Hepatocyte (in vitro differentiated cells): ENCODE data around the gene LGALSL. TPM values are rescaled to one million over a fixed set of nuclear protein-coding genes. Genes with fewer than 3 reads are reported as not detected.

Experiments used
- DNase-seq: peaks from one replicate; pipeline ENCODE4 v3.0.0-alpha.2; 2016; ENCODE audit warnings: low spot score
- H2AFZ ChIP-seq: fragments of 200-600 bp; sonication (generic); 2 replicates; pipeline ENCODE4 v1.6.0; 2016; ENCODE audit warnings: antibody characterized with exemption, mild to moderate bottlenecking
- H3K27ac ChIP-seq: fragments of 200-600 bp; sonication (generic); 2 replicates; pipeline ENCODE4 v1.5.1; 2016; ENCODE audit warnings: mild to moderate bottlenecking
- H3K27me3 ChIP-seq: fragments of 200-600 bp; sonication (generic); 2 replicates; pipeline ENCODE4 v1.6.1; 2016
- H3K36me3 ChIP-seq: fragments of 200-600 bp; sonication (generic); replicated peaks from 2 replicates; pipeline ENCODE4 v1.5.1; 2016; ENCODE audit warnings: low read depth; ENCODE audit not compliant: insufficient read depth
- H3K4me1 ChIP-seq: fragments of 200-600 bp; sonication (generic); 2 replicates; pipeline ENCODE4 v1.5.1; 2016; ENCODE audit warnings: mild to moderate bottlenecking, moderate library complexity; ENCODE audit not compliant: insufficient read depth
- H3K4me2 ChIP-seq: fragments of 200-600 bp; sonication (generic); 2 replicates; pipeline ENCODE4 v1.6.0; 2016
- H3K4me3 ChIP-seq: fragments of 200-600 bp; sonication (generic); 2 replicates; pipeline ENCODE4 v1.5.1; 2016; ENCODE audit warnings: mild to moderate bottlenecking
- H3K79me2 ChIP-seq: fragments of 200-600 bp; sonication (generic); 2 replicates; pipeline ENCODE4 v1.6.0; 2017; ENCODE audit warnings: mild to moderate bottlenecking
- H3K9me2 ChIP-seq: fragments of 200-600 bp; sonication (generic); replicated peaks from 2 replicates; pipeline ENCODE4 v1.6.0; 2017; ENCODE audit warnings: mild to moderate bottlenecking; ENCODE audit not compliant: insufficient read depth
- H3K9me3 ChIP-seq: fragments of 200-600 bp; sonication (generic); 2 replicates; pipeline ENCODE4 v1.5.1; 2016; ENCODE audit warnings: low read depth, mild to moderate bottlenecking
- H4K20me1 ChIP-seq: fragments of 200-600 bp; sonication (generic); 2 replicates; pipeline ENCODE4 v1.6.0; 2016; ENCODE audit warnings: mild to moderate bottlenecking; ENCODE audit not compliant: insufficient read depth, poor library complexity, severe bottlenecking
- CTCF ChIP-seq: fragments of 200-600 bp; sonication (generic); IDR thresholded peaks from 2 replicates; pipeline ENCODE4 v1.5.1; 2016; ENCODE audit warnings: antibody characterized with exemption, mild to moderate bottlenecking; ENCODE audit not compliant: poor library complexity
- EZH2 ChIP-seq: fragments of 200-600 bp; sonication (generic); IDR thresholded peaks from 2 replicates; pipeline ENCODE4 v1.6.1; 2016; ENCODE audit warnings: antibody characterized with exemption, mild to moderate bottlenecking, borderline replicate concordance
- EZH2phosphoT487 ChIP-seq: fragments of 200-600 bp; sonication (generic); IDR thresholded peaks from one replicate; pipeline ENCODE4 v1.6.1; 2018; ENCODE audit warnings: antibody characterized with exemption, mild to moderate bottlenecking, low read depth, moderate library complexity; ENCODE audit not compliant: unreplicated experiment, severe bottlenecking
- WGBS: methylation state at CpG from one replicate; pipeline ENCODE4 v1.1.6; 2016; ENCODE audit warnings: low lambda C conversion rate; ENCODE audit errors: missing lambda C conversion rate; 5-methylcytosine and 5-hydroxymethylcytosine counted together
- polyA plus RNA-seq: library from polyadenylated mRNA; unstranded; fragments of >200 nt; fragmentation: Nextera tagmentation; extraction: Ambion mirVana; gene quantifications from 2 replicates; pipeline ENCODE4 v1.2.1, GENCODE V29; 2016
- total RNA-seq: library from RNA; depleted of rRNA; stranded (reverse); fragments of >200 nt; gene quantifications from 2 replicates; pipeline ENCODE4 v1.2.3, GENCODE V29; 2014

The LGALSL gene
- total and polyA plus RNA-seq, 2 experiments from 2014 or later, result 30.7 to 44.6 TPM

GRCh38 chr2:64447317-64448040, 6.5 kb upstream of the LGALSL start:
- no peak overlapping the region for H3K4me3 ChIP-seq
- TF ChIP-seq CTCF, result no peak
- H3K27ac ChIP-seq, result no peak overlapping the region
- H3K4me2 ChIP-seq, result no peak overlapping the region
- no peaks in the 10 kb centered on the region for H3K36me3 ChIP-seq
- no peaks in the 10 kb centered on the region for H3K9me3 ChIP-seq
- no peaks in the 10 kb centered on the region for H3K4me1 ChIP-seq
- no peak for DNase-seq
- no peaks in the 10 kb centered on the region for H3K27me3 ChIP-seq
- no peaks in the 10 kb centered on the region for H3K9me2 ChIP-seq
- no peak overlapping the region for H2AFZ ChIP-seq
- WGBS, result 87% methylated on average over 2 of the region's 2 CpGs
- no peaks in the 10 kb centered on the region for H4K20me1 ChIP-seq
- H3K79me2 ChIP-seq, result peaks cover 4% of the 10 kb centered on the region

GRCh38 chr2:64448041-64448426, 5.9 kb upstream of the LGALSL start:
- Histone ChIP-seq H4K20me1 (no peaks in the 10 kb centered on the region), H3K79me2 (peaks cover 4% of the 10 kb centered on the region), H3K9me3 (no peaks in the 10 kb centered on the region), H3K36me3 (no peaks in the 10 kb centered on the region), H3K27me3 (no peaks in the 10 kb centered on the region), H3K27ac (no peak overlapping the region), H3K4me3 (no peak overlapping the region), H3K9me2 (no peaks in the 10 kb centered on the region), H3K4me2 (no peak overlapping the region), H3K4me1 (no peaks in the 10 kb centered on the region), H2AFZ (no peak overlapping the region)
- no peak for DNase-seq
- WGBS, result 93% methylated on average over 7 of the region's 7 CpGs
- TF ChIP-seq CTCF (no peak), EZH2 (no peak), EZH2phosphoT487 (no peak)

- whole genome bisulfite sequencing, result 88% methylated on average over 2 of the region's 2 CpGs
- Histone ChIP-seq H3K4me1 (peaks cover 4% of the 10 kb centered on the region), H4K20me1 (no peaks in the 10 kb centered on the region), H3K4me2 (no peak overlapping the region), H2AFZ (no peak overlapping the region), H3K27ac (no peak overlapping the region), H3K4me3 (no peak overlapping the region), H3K27me3 (no peaks in the 10 kb centered on the region), H3K36me3 (no peaks in the 10 kb centered on the region), H3K9me3 (no peaks in the 10 kb centered on the region), H3K9me2 (no peaks in the 10 kb centered on the region), H3K79me2 (peaks cover 18% of the 10 kb centered on the region)
- no peak for DNase-seq
- no peak for TF ChIP-seq EZH2
- no peak for TF ChIP-seq EZH2phosphoT487
- no peak for TF ChIP-seq CTCF
Observed at GRCh38 chr2:64451051-64451450, 2.9 kb upstream of the LGALSL start.
